GM18858 (cell line): ENCODE results near the gene SIN3B.
"Not testable (repeated sequence)": the region's sequence is repeated elsewhere in the genome, so short reads cannot be mapped to it uniquely, and the experiment has no call there.

Experiments used
- ATAC-seq: cut with Tn5 transposase; IDR thresholded peaks from one replicate; pipeline ENCODE4 v1.9.1; 2021; ENCODE audit not compliant: unreplicated experiment

The SIN3B gene

DNA sequence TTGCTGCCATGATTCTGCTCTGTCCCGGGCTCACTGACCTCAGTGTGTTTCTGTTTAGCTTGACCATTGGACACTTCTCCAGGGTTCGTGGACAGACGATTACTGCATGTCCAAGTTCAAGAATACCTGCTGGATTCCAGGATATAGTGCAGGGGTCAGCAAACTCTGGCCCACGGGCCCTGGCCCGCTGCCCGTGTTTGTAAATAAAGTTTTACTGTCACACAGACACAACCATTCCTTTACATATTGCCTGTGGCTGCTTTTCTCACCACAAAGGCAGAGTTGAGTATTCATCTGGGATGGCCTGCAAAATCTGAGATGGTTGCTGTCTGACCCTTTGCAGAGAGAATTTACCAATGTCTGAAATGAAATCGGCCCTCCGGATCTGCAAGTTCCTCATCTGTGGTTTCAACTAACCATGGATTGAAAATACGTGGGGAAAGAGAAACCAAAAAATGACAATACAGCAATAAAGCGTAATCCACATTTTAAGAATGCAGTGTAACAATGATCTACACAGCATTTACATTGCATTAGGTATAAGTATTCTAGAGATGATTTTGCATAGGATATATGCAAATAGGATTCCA, 33.7 kb downstream of the SIN3B start:
- no peak for ATAC-seq

GRCh38 chr19:16867211-16867610, 38.0 kb downstream of the SIN3B start:
- ATAC-seq: no peak

DNA sequence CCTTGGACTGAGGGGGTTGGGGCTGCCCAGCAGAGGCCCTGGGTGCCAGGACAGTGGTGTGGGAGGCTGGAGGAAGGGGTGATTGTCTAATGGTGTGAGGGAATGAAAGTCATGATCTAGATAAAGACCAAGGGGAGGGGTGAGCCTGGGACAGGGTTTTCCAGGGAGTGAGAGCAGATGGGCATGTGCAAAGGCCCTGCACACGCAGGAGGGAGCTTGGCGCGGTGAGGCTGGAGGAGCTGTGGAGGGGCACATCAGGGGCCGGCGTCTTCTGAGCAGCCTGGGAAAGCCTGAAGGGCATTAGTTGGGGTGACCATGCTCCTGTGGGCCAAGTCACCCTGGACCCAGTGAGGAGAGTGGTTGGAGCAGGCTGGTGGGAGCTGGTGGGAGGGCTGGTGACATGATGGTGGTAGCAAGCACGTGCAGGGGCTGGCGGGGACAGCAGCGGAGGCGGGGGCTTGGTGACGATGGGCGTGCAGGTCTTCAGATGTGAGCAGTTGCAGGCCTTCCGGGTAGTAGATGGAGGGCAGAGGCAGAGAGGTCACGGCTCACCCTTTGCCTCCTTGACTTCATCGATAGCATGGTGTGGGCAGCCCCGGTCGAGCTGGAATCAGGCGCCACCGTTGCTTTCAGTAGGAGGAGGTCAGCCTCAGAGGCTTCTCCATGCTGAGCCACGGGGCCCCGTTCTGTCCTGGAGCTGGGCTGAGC, 39.4 kb downstream of the SIN3B start:
- no peak for ATAC-seq

DNA sequence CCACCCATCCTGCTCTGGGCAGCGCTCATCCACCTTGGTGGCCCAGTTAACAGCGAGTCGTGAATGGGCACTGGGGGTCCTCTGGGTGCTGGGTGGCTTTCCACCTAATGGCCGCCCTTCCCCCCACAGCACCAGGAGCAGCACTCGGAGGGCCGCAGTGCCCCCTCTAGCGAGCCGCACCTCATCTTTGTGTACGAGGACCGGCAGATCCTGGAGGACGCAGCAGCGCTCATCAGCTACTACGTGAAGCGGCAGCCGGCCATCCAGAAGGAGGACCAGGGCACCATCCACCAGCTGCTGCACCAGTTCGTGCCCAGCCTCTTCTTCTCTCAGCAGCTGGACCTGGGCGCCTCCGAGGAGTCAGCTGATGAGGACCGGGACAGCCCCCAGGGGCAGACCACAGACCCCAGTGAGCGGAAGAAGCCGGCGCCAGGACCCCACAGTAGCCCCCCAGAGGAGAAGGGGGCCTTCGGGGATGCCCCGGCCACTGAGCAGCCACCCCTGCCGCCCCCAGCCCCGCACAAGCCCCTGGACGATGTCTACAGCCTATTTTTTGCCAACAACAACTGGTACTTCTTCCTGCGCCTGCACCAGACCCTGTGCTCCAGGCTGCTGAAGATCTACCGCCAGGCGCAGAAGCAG, 40.3 kb downstream of the SIN3B start:
- ATAC-seq: no peak

DNA sequence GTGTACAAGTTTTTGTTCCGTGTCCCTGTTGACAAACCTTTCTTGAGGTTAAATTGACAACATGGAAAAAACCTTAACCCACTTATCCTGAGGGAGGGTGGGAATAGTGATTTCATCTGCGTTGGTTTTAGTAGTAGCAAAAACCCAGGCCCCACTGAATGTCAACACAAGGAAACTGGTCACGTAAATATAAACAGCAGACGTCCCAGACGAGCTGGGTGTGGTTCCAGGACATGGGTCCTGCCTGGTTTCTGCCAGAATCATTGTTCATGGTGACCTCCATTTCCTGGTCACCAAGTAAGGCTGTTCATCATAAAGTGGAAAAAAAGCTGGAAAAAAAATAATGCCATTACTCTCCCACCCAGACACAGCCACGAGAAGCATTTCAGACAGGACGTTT, 42.7 kb downstream of the SIN3B start:
- no peak for ATAC-seq

DNA sequence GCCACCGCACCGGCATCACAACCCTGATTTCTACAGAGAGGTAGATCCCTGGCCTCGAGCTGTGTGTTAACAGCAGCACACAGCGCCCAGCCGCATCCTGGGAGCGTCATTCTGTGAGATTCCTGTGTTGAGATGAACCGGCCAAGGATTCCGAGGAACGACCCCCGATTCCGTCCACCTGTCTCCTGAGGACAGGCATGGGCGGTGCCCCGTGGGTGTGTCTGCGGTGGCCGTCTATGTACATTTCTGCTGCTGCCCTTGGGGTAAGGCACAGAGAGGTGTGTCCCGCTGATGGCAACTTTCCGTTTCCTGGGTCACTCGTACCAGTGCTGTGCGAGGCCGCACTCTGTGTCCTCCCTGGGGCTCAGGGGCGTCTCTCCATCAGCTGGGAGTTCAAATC, 43.5 kb downstream of the SIN3B start:
- ATAC-seq: no peak

GRCh38 chr19:16873594-16873993, 44.4 kb downstream of the SIN3B start:
- ATAC-seq: no peak

DNA sequence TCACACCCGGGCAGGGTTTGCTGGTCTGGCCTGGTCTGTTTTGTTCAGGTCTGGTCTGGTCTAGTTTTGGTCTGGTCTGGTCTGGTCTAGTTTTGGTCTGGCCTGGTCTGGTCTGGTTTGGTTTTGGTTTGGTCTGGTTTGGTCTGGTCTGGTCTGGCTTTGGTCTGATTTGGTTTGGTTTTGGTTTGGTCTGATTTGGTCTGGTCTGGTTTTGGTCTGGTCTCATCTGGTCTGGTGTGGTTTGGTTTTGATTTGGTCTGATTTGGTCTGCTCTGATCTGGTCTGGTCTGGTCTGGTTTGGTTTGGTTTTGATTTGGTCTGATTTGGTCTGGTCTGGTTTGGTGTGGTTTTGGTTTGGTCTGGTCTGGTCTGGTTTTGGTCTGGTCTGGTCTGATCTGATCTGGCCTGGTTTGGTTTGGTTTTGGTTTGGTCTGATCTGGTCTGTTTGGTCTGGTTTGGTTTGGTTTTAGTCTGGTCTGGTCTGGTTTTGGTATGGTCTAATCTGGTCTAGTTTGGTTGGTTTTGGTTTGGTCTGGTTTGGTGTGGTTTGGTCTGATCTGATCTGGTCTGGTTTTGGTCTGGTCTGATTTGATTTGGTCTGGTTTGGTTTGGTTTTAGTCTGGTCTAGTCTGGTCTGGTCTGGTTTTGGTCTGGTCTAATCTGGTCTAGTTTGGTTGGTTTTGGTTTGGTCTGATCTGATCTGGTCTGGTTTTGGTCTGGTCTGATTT, 45.2 kb downstream of the SIN3B start:
- no peak for ATAC-seq

GRCh38 chr19:16874978-16875299, 45.7 kb downstream of the SIN3B start:
- not testable (repeated sequence) for ATAC-seq

DNA sequence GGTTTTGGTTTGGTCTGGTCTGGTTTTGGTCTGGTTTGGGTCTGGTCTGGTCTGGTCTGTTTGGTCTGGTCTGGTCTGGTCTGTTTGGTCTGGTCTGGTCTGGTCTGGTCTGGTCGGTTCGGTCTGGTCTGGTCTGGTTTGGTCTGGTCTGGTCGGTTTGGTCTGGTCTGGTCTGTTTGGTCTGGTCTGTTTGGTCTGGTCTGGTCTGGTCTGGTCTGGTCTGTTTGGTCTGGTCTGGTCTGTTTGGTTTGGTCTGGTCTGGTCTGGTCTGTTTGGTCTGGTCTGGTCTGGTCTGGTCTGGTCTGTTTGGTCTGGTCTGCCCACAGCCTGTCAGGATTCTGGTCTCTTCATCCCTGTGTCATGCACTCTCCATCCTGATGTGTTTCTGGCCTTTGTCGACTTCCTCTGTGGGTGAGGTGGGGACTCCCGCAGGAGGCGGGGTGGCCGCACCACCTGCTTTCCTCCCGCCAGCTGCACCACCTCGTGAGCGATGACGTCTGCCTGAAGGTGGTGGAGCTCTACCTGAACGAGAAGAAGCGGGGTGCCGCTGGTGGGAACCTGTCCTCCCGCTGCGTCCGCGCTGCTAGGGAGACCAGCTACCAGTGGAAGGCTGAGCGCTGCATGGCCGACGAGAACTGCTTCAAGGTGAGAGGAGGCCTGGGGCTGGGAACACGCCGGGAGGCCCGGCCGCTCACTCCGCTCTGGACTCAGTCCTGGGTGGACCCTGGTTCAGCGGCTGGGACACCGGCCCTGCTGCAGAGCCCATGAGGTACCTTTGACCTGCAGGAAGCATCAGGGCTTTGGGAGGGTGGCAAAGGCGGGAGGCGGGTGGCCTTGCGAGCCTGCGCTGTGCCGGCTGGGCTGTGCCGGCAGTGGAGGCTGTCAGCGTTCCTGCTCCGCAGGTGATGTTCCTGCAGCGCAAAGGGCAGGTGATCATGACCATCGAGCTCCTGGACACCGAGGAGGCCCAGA, 46.7 kb downstream of the SIN3B start:
- ATAC-seq: no peak

- no peak for ATAC-seq
Observed at GRCh38 chr19:16876904-16877361, 47.7 kb downstream of the SIN3B start.

DNA sequence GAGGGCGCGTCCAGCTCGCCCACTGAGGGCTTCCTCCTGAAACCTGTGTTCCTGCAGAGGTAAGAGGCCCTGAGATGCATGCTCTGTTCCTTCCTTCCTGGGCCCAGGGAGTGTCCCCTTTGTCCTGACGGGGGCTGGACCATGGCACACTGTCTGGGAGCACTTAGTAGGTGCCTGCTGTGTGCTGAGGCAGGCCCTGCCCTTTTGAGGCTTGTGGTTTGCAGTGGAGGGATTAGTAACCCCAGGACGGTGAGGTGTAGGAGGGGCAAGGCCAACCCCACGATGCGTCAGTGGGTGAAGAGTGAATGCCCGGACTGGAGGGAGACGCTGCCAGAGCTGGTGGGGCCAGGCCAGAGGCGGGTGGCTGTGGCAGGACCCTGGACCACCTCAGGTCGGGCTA, 48.4 kb downstream of the SIN3B start:
- ATAC-seq: no peak

DNA sequence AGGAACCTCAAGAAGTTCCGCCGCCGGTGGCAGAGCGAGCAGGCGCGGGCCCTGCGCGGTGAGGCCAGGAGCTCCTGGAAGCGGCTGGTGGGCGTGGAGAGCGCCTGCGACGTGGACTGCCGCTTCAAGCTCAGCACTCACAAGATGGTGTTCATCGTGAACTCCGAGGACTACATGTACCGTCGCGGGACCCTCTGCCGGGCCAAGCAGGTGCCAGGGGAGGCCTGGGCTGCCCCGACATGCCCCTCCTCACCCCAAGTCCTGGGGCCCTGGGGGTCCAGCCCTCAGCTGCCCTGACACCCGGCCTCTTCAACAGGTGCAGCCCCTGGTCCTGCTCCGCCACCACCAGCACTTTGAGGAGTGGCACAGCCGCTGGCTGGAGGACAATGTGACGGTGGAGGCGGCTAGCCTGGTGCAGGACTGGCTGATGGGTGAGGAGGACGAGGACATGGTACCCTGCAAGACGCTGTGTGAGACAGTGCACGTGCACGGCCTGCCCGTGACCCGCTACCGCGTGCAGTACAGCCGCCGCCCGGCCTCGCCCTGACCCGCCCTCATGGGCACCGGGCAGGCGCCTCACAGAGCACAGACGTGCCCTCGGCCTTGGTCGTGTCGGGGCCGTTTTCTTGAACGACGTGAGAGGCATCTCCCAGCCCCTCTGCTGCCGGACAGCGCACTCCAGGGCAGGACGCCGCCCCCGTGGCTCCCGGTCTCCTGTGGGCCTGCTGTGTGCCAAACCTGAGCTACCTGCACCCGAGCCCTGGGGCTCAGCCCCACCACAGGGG, 49.2 kb downstream of the SIN3B start:
- no peak for ATAC-seq

DNA sequence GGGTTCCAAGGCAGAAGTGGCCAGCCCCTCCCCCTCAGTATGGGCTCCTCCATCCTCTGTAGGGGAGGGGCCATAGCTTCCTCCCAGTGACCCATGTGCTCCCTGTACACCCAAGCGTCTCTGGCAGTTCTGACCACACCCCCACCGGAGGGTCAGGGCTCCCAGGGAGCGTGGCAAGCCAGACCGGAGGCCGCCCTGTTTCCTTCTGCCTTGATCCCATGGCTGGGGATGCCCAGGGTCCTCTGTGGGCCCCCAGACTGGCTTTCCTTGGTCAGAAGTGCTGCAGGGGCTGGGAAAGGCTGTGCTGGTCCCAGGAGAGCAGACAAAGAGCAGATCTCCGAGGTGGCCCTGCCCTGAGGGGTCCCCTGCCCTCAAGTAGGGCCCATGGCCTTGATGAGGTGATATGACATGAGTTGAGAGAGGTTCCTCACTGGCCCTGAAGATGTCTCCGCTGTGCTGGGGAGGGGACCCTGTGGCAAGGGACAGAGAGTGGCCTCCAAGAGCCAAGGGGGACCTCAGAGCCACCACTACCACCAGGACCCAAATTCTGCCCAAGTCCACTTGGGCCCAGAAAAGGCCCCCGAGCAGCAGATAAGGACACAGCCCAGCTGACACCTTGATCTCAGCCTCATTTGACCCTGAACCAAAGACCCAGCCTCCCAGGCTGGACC, 51.8 kb downstream of the SIN3B start:
- no peak for ATAC-seq

DNA sequence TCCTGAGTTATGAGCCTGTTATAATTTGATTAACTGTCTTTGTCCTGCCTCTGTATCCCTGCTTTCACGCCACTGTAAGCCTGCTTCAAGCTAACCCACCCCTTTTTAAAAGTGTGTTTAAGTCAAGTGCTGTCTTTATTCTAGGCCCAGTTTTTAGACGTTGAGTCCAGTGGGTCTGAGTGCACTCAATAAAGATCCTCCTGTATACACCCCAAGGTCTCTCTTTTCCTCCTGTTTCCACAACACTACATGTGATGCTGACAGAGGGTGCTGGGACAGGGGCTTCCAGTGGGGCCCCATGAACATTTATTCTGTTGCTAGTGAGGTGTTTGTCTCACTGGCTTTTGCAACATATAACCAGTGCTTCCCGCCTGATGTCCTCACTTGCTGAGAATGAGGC, 52.9 kb downstream of the SIN3B start:
- ATAC-seq: no peak

- no peak for ATAC-seq
Observed at GRCh38 chr19:16883522-16883921, 54.3 kb downstream of the SIN3B start.

GRCh38 chr19:16885166-16885565, 56.0 kb downstream of the SIN3B start:
- no peak for ATAC-seq

- ATAC-seq: no peak
Observed at GRCh38 chr19:16886305-16886880, 57.2 kb downstream of the SIN3B start.
